ENCODE data around the gene ATP8B3.

GRCh38 chr19:1849132-1849474 is 37.0 kb upstream of the ATP8B3 start:
- no peak for TF ChIP-seq FIP1L1 (IDR thresholded peaks at IDR 0.05; ENCODE audit: borderline replicate concordance, insufficient read depth, low read depth, low read length)
- TF ChIP-seq ELK4 (CRISPR knock-in tag; IDR thresholded peaks at IDR 0.05; ENCODE audit: borderline replicate concordance) = no peak
